ENCODE measurements around the gene CDNF.

CDNF gene

GRCh38 chr10:14815681-14816080, 22.2 kb downstream of the CDNF start:
- Histone ChIP-seq H3K36me3 (ENCODE audit: control insufficient read depth, insufficient read depth, low read length) (no peaks in the 10 kb centered on the region), H3K27me3 (replicated peaks; ENCODE audit: control insufficient read depth, insufficient read depth, low read length) (no peaks in the 10 kb centered on the region), H3K4me3 (replicated peaks; ENCODE audit: low read depth, low read length) (no peak overlapping the region)
- DNase-seq (ENCODE audit: extremely low read depth, insufficient read length): no peak
- no peak for TF ChIP-seq CTCF (IDR thresholded peaks at IDR 0.05; ENCODE audit: insufficient read depth, low read length, poor library complexity, severe bottlenecking)

GRCh38 chr10:14812271-14812670, 25.6 kb downstream of the CDNF start:
- no peak for DNase-seq (ENCODE audit: extremely low read depth, insufficient read length)
- H3K36me3 ChIP-seq (ENCODE audit: control insufficient read depth, insufficient read depth, low read length): no peaks in the 10 kb centered on the region
- no peaks in the 10 kb centered on the region for H3K27me3 ChIP-seq (replicated peaks; ENCODE audit: control insufficient read depth, insufficient read depth, low read length)
- H3K4me3 ChIP-seq (replicated peaks; ENCODE audit: low read depth, low read length): no peak overlapping the region
- TF ChIP-seq CTCF (IDR thresholded peaks at IDR 0.05; ENCODE audit: insufficient read depth, low read length, poor library complexity, severe bottlenecking): no peak

GRCh38 chr10:14810969-14811953, 26.6 kb downstream of the CDNF start:
- no peak for DNase-seq (ENCODE audit: extremely low read depth, insufficient read length)
- TF ChIP-seq CTCF (IDR thresholded peaks at IDR 0.05; ENCODE audit: insufficient read depth, low read length, poor library complexity, severe bottlenecking): no peak
- H3K4me3 ChIP-seq (replicated peaks; ENCODE audit: low read depth, low read length): no peak overlapping the region
- no peaks in the 10 kb centered on the region for H3K27me3 ChIP-seq (replicated peaks; ENCODE audit: control insufficient read depth, insufficient read depth, low read length)
- H3K36me3 ChIP-seq (ENCODE audit: control insufficient read depth, insufficient read depth, low read length): no peaks in the 10 kb centered on the region

DNA sequence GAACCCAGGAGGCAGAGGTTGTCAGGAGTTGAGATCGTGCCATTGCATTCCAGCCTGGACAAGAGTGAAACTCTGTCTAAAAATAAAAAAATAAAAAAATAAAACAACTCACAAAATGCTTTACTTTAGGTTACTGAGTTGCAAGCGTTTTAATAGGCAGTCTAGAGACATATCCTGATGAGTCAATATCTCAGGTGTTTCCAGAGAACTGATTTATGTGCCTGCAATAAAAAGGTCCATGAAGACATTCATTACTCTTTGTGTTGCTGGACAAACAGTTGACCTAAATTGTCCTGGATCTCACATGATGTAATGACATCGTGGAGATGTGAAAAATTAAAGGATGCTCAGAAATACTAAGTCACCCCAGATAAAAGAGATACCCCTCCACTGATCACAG, 31.5 kb downstream of the CDNF start:
- Histone ChIP-seq H3K27me3 (replicated peaks; ENCODE audit: control insufficient read depth, insufficient read depth, low read length) (no peaks in the 10 kb centered on the region), H3K36me3 (ENCODE audit: control insufficient read depth, insufficient read depth, low read length) (no peaks in the 10 kb centered on the region), H3K4me3 (replicated peaks; ENCODE audit: low read depth, low read length) (no peak overlapping the region)
- TF ChIP-seq CTCF (IDR thresholded peaks at IDR 0.05; ENCODE audit: insufficient read depth, low read length, poor library complexity, severe bottlenecking): no peak
- no peak for DNase-seq (ENCODE audit: extremely low read depth, insufficient read length)

GRCh38 chr10:14803827-14804226, 34.0 kb downstream of the CDNF start:
- TF ChIP-seq CTCF (IDR thresholded peaks at IDR 0.05; ENCODE audit: insufficient read depth, low read length, poor library complexity, severe bottlenecking): no peak
- H3K27me3 ChIP-seq (replicated peaks; ENCODE audit: control insufficient read depth, insufficient read depth, low read length): no peaks in the 10 kb centered on the region
- H3K4me3 ChIP-seq (replicated peaks; ENCODE audit: low read depth, low read length): no peak overlapping the region
- H3K36me3 ChIP-seq (ENCODE audit: control insufficient read depth, insufficient read depth, low read length): no peaks in the 10 kb centered on the region
- no peak for DNase-seq (ENCODE audit: extremely low read depth, insufficient read length)
